Measurements from ENCODE around the gene HOXB9. TPM values are rescaled to one million over a fixed set of nuclear protein-coding genes. Genes with fewer than 3 reads are reported as not detected.

Gene HOXB9
- total and polyA plus RNA-seq, 9 of the 15 experiments (the other 6 are each of a cell fraction or from before 2014, with no cell fraction given): 3.1 to 196 (median 77.6) TPM

DNA sequence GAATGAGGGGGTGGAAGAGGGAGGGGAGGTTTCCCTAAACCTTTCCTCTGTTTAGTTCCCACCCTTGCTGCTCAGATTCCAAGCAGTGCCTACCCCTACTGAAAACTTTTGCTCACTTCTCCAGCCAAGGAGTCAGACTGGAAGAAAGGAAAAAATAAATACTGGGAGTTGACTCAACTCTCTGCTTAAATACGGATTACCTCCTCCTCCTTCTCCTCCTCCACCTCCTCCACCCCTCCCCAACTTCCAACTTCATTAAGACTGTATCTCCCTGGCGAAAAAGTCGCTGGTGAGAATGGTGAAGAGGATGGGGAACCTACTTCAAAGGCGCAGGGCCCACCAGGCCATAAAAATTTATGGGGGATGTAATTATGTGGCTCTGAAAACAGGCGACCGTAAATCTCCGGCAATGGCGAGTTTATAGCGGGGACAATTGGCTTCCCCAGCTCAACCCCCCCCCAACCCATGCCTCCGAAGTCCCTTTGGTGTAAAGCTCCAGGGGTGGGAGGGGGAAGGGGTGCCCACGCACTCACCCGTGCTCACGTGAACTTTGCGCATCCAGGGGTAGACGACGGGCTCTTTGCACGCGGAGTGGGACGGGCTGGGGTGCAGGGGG is 48.7 kb downstream of the HOXB9 start (continued):
- TF ChIP-seq PCBP1 (IDR thresholded peaks at IDR 0.05; ENCODE audit: low read depth, low read length, poor library complexity, severe bottlenecking) (no peak), EHMT2 (IDR thresholded peaks at IDR 0.05) (no peak), RBFOX2 (IDR thresholded peaks at IDR 0.05; ENCODE audit: low read depth, low read length) (peak; percentile 42; the same call in 1 of the 2 replicates), AFF1 (IDR thresholded peaks at IDR 0.05; ENCODE audit: low read depth in 1 of 2, partially characterized antibody in 2 of 2) (peak in 1 of 2 experiments; percentile 22), DDX20 (tag; IDR thresholded peaks at IDR 0.05; ENCODE audit: low read depth) (no peak), KDM1A (IDR thresholded peaks at IDR 0.05) (no peak), HDAC2 (IDR thresholded peaks at IDR 0.05) (no peak), NRF1 (conservative IDR thresholded peaks at IDR 0.05 in 1 of 2, IDR thresholded peaks at IDR 0.05 in 1 of 2) (no peak), BCOR (IDR thresholded peaks at IDR 0.05) (no peak), POLR2AphosphoS5 (IDR thresholded peaks at IDR 0.05; ENCODE audit: control insufficient read depth, insufficient read depth, low read depth, low read length) (peak; percentile 57; the same call in 1 of the 2 replicates), BDP1 (IDR thresholded peaks at IDR 0.05; ENCODE audit: insufficient read depth, insufficient read length) (no peak), CREBBP (IDR thresholded peaks at IDR 0.05; ENCODE audit: low read depth, low read length) (no peak), TOE1 (IDR thresholded peaks at IDR 0.05; ENCODE audit: borderline replicate concordance) (no peak), TOE1 (CRISPR knock-in tag; IDR thresholded peaks at IDR 0.05; ENCODE audit: borderline replicate concordance, low read depth) (no peak)
- TF ChIP-seq, protein P1, sequence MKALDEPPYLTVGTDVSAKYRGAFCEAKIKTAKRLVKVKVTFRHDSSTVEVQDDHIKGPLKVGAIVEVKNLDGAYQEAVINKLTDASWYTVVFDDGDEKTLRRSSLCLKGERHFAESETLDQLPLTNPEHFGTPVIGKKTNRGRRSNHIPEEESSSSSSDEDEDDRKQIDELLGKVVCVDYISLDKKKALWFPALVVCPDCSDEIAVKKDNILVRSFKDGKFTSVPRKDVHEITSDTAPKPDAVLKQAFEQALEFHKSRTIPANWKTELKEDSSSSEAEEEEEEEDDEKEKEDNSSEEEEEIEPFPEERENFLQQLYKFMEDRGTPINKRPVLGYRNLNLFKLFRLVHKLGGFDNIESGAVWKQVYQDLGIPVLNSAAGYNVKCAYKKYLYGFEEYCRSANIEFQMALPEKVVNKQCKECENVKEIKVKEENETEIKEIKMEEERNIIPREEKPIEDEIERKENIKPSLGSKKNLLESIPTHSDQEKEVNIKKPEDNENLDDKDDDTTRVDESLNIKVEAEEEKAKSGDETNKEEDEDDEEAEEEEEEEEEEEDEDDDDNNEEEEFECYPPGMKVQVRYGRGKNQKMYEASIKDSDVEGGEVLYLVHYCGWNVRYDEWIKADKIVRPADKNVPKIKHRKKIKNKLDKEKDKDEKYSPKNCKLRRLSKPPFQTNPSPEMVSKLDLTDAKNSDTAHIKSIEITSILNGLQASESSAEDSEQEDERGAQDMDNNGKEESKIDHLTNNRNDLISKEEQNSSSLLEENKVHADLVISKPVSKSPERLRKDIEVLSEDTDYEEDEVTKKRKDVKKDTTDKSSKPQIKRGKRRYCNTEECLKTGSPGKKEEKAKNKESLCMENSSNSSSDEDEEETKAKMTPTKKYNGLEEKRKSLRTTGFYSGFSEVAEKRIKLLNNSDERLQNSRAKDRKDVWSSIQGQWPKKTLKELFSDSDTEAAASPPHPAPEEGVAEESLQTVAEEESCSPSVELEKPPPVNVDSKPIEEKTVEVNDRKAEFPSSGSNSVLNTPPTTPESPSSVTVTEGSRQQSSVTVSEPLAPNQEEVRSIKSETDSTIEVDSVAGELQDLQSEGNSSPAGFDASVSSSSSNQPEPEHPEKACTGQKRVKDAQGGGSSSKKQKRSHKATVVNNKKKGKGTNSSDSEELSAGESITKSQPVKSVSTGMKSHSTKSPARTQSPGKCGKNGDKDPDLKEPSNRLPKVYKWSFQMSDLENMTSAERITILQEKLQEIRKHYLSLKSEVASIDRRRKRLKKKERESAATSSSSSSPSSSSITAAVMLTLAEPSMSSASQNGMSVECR (CRISPR knock-in tag; IDR thresholded peaks at IDR 0.05): no peak

Measured in K562 (cell line).